Stomach smooth muscle (tissue), 2 donors: ENCODE data around the gene NIT2.

Experiments
- H3K27ac ChIP-seq: one replicate; pipeline ENCODE4 v1.7.0; 2013; ENCODE audit warnings: mild to moderate bottlenecking, low read length, inconsistent platforms
- H3K27me3 ChIP-seq, 2 donors: one replicate each; pipeline ENCODE4 v1.7.0; 2013; ENCODE audit warnings: low read length in 2 of 2; ENCODE audit not compliant: insufficient read depth in 2 of 2, control insufficient read depth in 1 of 2
- H3K36me3 ChIP-seq, 2 donors: one replicate each; pipeline ENCODE4 v1.7.0; 2013; ENCODE audit warnings: low read length in 2 of 2; ENCODE audit not compliant: control insufficient read depth in 2 of 2, insufficient read depth in 2 of 2
- H3K4me1 ChIP-seq: one replicate; pipeline ENCODE4 v1.7.0; 2013; ENCODE audit warnings: low read length; ENCODE audit not compliant: control insufficient read depth, insufficient read depth
- H3K4me3 ChIP-seq, 2 donors: one replicate each; pipeline ENCODE4 v1.7.0; 2013; ENCODE audit warnings: low read length in 2 of 2
- H3K9ac ChIP-seq, 2 donors: one replicate each; pipeline ENCODE4 v1.7.0; 2013; ENCODE audit warnings: low read length in 2 of 2, mild to moderate bottlenecking in 1 of 2
- H3K9me3 ChIP-seq, 2 donors: one replicate each; pipeline ENCODE4 v1.7.0; 2013; ENCODE audit warnings: low read length in 2 of 2; ENCODE audit not compliant: control insufficient read depth in 2 of 2
- donor health status: healthy.
- donor health status: Pancreatic carcinoma.

NIT2 gene

GRCh38 chr3:100360757-100361496 is 26.4 kb downstream of the NIT2 start:
- H3K4me1 ChIP-seq = no peaks in the 10 kb centered on the region
- no peak overlapping the region for H3K9ac ChIP-seq
- H3K27ac ChIP-seq = no peak overlapping the region
- H3K4me3 ChIP-seq = no peak overlapping the region
- peaks cover 15 to 41% of the 10 kb centered on the region in 2 donors for H3K36me3 ChIP-seq
- no peaks in the 10 kb centered on the region for H3K27me3 ChIP-seq
- H3K9me3 ChIP-seq = no peaks in the 10 kb centered on the region

DNA sequence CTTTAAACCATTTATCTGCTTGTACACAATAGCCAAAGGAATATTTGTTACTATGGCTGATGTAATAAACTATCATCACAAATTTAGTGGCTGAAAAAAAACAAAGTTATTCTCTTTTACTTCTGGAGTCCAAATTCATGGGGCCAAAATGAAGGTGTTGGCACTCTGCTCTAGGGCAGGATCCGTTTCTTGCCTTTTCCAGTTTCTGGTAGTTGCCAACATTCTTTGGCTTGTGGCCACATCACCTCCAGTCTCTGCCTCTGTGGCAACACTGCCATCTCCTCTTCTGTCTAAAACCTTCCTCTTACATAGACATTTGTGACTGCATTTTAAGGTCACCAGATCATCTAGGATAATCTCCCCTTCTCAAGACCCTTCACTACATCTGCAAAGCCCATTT is 27.3 kb downstream of the NIT2 start:
- Histone ChIP-seq H3K4me1 (no peaks in the 10 kb centered on the region), H3K4me3 (no peak overlapping the region), H3K9me3 (no peaks in the 10 kb centered on the region), H3K36me3 (peaks cover 18 to 35% of the 10 kb centered on the region in 2 donors), H3K27ac (no peak overlapping the region), H3K27me3 (no peaks in the 10 kb centered on the region), H3K9ac (no peak overlapping the region)

DNA sequence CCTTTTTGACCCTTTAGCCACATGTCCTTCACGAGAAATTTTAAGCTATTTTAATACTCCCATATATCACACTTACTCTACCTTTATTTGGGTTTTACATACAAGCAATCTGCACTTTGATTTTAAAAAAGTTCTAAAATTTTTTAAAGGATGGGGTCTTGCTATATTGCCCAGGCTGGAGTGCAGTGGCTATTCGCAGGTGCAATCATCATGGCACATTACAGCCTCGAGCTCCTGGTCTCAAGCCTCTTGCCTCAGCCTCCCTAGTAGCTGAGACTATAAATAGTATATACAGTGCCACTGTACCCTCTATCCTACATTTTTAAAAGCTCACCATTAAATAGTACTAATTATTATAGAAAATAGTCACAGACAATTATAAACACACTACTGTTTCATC is 29.9 kb downstream of the NIT2 start:
- Histone ChIP-seq H3K9me3 (no peaks in the 10 kb centered on the region), H3K9ac (no peak overlapping the region), H3K4me1 (no peaks in the 10 kb centered on the region), H3K36me3 (peaks cover 22 to 47% of the 10 kb centered on the region in 2 donors), H3K27me3 (no peaks in the 10 kb centered on the region), H3K27ac (no peak overlapping the region), H3K4me3 (no peak overlapping the region)

DNA sequence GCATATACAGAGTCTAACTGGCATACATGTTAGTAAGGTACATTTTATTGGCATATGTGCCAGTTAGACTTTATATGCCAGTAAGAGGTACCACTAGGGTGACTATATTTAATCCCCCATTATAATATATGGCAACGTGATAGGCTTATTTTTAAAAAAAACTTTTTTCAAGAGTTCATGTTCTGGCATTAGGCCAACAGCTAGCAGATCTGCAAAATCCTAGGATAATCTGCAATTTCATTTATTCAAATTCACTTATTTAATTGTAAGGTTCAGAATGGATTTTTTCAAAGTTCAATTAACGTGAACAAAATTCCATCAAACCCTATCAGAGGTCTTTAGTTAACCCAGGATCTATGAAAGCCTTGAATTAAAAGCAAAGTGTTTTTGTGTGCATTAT is 31.9 kb downstream of the NIT2 start:
- no peak overlapping the region for H3K27ac ChIP-seq
- H3K36me3 ChIP-seq = peaks cover 24 to 43% of the 10 kb centered on the region in 2 donors
- H3K9me3 ChIP-seq = no peaks in the 10 kb centered on the region
- H3K4me3 ChIP-seq = no peak overlapping the region
- no peak overlapping the region for H3K9ac ChIP-seq
- no peaks in the 10 kb centered on the region for H3K4me1 ChIP-seq
- no peaks in the 10 kb centered on the region for H3K27me3 ChIP-seq

DNA sequence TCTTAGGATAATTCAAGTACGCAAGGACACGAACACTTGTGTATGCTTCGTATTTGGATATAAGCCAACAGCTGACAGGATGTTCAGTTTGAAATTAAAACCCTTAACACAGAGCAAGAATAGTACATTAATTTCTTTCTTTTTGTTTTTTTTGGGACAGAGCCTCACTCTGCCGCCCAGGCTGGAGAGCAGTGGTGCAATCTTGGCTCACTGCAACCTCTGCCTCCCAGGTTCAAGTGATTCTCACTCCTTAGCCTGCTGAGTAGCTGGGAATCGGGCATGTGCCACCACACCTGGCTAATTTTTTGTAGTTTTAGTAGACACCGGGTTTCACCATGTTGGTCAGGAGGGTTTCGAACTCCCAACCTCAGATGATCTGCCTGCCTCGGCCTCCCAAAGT is 33.9 kb downstream of the NIT2 start:
- no peaks in the 10 kb centered on the region for H3K27me3 ChIP-seq
- H3K27ac ChIP-seq = no peak overlapping the region
- H3K36me3 ChIP-seq = peaks cover 26 to 48% of the 10 kb centered on the region in 2 donors
- no peaks in the 10 kb centered on the region for H3K4me1 ChIP-seq
- H3K9ac ChIP-seq = no peak overlapping the region
- no peak overlapping the region for H3K4me3 ChIP-seq
- H3K9me3 ChIP-seq = no peaks in the 10 kb centered on the region

GRCh38 chr3:100370756-100371155 is 36.2 kb downstream of the NIT2 start:
- Histone ChIP-seq H3K4me1 (no peaks in the 10 kb centered on the region), H3K36me3 (peaks cover 29 to 37% of the 10 kb centered on the region in 2 donors), H3K4me3 (no peak overlapping the region), H3K27me3 (no peaks in the 10 kb centered on the region), H3K9me3 (no peaks in the 10 kb centered on the region), H3K27ac (no peak overlapping the region), H3K9ac (no peak overlapping the region)

DNA sequence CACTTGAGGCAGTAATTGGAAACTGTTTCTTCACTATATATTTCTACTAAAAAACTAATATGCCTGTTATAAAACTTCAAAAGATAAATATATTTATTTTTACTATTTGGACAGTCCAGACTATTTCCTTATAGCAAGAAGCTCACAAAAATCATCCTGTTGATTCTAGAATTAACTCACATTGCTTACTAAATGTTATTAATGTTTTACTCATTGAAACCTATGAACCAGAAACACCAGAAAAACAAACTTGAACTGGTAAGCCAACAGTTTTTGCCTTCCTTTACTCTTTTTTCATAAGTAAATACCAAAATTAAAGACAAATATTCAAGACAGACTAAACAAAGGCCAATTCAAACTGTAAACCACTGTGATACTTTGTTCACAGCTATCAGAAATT is 40.0 kb downstream of the NIT2 start:
- Histone ChIP-seq H3K4me3 (no peak overlapping the region), H3K4me1 (no peaks in the 10 kb centered on the region), H3K9ac (no peak overlapping the region), H3K9me3 (no peaks in the 10 kb centered on the region), H3K27ac (no peak overlapping the region), H3K36me3 (peaks cover 23 to 24% of the 10 kb centered on the region in 2 donors), H3K27me3 (no peaks in the 10 kb centered on the region)

- no peaks in the 10 kb centered on the region for H3K9me3 ChIP-seq
- no peak overlapping the region for H3K9ac ChIP-seq
- H3K27me3 ChIP-seq = no peaks in the 10 kb centered on the region
- H3K4me3 ChIP-seq = no peak overlapping the region
- no peak overlapping the region for H3K27ac ChIP-seq
- H3K36me3 ChIP-seq = peaks cover 23 to 26% of the 10 kb centered on the region in 2 donors
- no peaks in the 10 kb centered on the region for H3K4me1 ChIP-seq
Observed at GRCh38 chr3:100376301-100376700, 41.7 kb downstream of the NIT2 start.

DNA sequence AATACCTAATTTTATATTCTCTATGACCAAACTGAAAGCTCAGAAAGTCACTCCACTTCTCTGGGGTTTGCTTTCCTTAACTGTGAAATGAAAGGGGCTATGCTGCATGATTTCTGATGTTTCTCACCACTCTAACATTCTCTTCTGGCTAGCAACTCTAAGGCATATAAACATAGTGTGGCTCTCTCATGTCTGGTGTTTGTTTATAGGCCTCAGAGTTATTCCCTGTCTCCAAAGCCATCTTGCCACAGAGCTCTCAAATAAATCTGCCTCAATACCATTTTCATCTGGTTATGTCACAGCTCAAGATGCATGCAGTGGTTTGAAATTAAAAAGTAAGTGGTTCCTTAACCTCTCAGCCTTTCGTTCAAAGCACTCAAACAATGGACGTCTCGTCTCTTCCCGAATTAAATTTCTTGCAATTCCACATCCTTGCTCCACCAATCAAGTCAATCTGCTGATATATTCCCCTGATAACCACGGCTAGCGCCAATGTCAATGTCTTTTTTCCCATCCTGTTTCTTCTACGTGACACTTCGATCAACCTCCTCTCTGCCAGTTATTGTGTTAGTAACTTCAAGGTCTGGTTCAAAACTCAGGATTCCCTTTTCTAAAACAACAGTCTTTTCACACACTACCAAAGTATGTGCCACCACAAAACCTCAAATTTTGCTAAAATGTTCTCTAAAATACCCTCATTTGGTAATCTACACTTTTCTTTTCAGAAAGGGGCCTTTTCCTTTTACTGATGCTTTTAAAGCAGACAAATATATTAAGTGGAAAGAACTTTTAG is 50.4 kb downstream of the NIT2 start:
- H3K27ac ChIP-seq = no peak overlapping the region
- no peak overlapping the region for H3K9ac ChIP-seq
- no peaks in the 10 kb centered on the region for H3K27me3 ChIP-seq
- H3K4me3 ChIP-seq = no peak overlapping the region
- H3K36me3 ChIP-seq = peaks cover 5 to 11% of the 10 kb centered on the region in 2 donors
- H3K4me1 ChIP-seq = peaks cover 5% of the 10 kb centered on the region
- peaks cover 0 to 3% of the 10 kb centered on the region in 2 donors for H3K9me3 ChIP-seq

DNA sequence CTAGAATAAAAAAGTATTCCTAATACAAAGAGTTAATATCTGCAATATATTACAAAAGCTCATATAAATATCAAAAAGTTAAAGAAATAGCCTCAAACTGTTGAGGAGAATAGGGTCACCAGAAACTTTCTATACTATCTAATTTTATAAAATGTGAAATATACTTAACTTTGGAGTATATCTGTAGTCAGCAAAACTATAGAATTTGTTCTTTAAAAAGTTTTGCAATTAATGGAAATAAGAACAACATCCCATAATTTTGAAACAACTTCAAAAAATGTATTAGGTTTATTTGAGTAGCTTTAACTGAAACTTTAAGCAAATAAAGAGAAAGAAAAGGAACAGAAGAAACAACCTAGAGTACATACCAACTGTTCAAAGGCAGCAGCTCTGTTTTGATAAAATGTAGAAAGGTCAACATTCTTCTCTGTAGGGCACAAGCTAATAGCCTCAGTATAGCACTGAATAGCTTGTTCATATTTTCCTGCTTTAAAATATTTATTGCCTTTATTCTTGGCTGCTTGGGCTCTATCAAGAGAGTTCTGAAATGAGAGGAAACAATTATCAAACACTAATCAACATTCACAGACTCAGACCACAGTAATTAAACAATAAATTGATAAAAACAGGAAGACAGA is 52.0 kb downstream of the NIT2 start:
- no peak overlapping the region for H3K9ac ChIP-seq
- H3K9me3 ChIP-seq = peaks cover 0 to 3% of the 10 kb centered on the region in 2 donors

More for the DNA sequence above, 52.0 kb downstream of the NIT2 start:
- Histone ChIP-seq H3K27me3 (no peaks in the 10 kb centered on the region), H3K36me3 (peaks cover 0 to 5% of the 10 kb centered on the region in 2 donors), H3K27ac (no peak overlapping the region), H3K4me1 (peaks cover 5% of the 10 kb centered on the region), H3K4me3 (no peak overlapping the region)
